CD4-positive, alpha-beta T cell treated with Interleukin-10 for 1 hour (primary cell): ENCODE data around the gene METTL16.
"Not testable (repeated sequence)": the region's sequence is repeated elsewhere in the genome, so short reads cannot be mapped to it uniquely, and the experiment has no call there.

Experiments used
- DNase-seq: peaks from one replicate; pipeline ENCODE4 v3.0.0-alpha.2; 2020

The METTL16 gene

DNA sequence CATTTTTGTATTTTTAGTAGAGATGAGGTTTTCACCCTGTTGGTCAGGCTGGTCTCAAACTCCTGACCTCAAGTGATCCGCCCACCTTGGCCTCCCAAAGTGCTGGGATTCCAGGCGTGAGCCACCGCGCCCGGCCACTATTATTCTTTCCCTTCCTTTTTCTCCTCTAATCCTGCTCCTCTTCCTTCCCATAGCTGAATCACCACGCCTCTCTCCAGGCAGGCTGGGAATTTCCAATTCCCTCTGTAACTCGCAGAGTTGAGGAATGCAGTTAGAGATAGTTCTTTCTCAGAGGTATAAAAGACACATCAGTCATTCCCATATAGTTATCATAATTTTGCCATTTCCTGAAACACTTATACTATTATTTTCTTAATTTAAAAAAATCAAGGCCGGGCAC, 11.2 kb downstream of the METTL16 start:
- DNase-seq = no peak

DNA sequence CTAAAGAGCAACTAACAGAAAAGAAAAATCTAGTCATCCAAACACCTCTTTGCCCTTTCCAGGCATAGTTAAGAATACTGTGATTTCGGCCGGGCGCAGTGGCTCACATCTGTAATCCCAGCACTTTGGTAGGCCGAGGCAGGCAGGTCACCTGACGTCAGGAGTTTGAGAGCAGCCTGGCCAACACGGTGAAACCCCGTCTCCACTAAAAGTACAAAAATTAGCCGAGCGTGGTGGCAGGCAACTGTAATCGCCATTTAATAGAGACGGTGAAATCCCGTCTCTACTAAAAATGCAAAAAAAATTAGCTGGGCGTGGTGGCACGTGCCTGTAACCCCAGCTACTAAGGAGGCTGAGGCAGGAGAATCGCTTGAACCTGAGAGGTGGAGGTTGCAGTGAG, 22.4 kb downstream of the METTL16 start:
- DNase-seq = not testable (repeated sequence)

DNA sequence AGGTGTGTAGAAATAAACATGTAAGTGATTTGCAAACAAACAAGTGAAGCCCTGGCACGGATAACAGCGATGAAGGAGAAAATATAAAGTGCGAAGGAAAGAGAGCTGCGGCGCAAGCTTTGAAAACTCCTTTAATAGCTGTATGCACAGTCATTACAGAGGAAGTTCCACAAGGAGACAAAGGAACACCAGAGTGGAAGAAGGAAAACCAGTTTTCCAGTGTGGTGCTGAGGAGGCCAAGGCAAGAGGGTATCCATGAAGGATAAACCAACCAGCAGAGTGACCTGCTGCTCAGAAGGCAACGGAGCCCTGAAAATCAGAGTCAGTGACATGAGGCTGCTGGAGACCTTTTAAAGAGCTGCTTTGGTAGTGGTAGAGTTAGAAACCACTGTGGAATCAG, 24.4 kb downstream of the METTL16 start:
- no peak for DNase-seq

DNA sequence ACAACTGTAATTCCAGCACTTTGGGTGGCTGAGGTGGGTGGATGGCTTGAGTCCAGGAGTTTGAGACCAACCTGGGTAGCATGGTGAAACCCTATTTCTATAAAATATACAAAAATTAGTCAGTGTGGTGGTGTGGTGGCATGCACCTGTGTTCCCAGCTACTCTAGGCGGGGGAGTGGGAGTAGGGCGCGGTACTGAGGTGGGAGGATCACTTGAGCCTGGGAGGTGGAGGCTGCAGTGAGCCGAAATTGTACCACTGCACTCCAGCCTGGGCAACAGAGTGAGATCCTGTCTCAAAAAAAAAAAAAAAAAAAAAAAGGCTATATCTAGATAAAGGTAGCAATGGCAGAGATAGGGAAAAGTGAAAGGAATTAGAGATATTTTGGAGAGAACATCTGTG, 25.0 kb downstream of the METTL16 start:
- not testable (repeated sequence) for DNase-seq

DNA sequence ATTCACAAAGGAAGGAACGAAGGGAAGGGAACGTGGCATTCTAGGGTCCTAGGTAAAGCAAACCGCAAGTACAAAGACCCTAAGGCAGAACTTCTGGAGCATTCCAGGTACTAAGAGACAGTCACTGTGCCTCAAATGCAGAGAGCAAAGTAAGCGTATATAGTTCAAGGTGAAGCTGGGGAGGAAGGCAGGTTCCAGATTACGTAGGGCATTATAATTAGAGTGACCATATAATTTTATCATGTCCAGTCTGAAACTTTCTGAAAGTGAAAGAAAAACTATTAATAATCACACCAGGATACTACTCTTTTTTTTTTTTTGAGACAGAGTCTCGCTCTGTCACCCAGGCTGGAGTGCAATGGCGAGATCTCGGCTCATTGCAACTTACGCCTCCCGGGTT, 25.7 kb downstream of the METTL16 start:
- no peak for DNase-seq

DNA sequence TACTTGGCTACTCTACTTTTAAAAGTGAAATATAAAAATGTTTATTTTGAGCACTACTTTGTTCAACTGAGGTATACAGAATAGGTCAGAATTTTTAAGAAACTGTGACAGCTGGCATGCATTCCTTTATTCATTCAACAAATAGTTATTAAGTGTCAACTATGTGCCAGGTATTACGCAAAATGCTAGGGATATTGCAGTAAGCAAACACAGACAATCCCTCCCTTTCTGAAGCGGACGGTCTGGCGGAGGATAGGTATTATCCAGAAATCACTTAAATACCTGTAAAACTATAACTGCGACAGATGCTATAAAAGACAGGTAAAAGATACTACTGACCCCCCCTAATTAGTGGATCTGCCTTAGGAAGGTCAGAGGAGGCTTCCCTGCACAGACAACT, 26.1 kb downstream of the METTL16 start:
- no peak for DNase-seq

DNA sequence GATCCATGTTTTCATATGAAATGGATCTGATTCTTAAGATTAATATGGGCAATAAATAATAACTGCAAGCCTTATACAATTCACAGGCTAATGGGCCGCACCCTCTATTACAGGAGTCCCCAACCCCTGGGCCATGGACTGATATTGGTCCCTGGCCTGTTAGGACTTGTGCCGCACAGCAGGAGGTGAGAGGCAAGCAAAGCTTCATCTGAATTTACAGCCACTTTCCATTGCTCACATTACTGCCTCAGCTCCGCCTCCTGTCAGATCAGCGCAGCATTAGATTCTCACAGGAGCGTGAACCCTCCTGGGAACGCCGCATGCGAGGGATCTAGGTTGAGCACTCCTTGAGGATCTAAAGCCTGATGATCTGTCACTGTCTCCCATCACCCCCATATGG, 26.8 kb downstream of the METTL16 start:
- DNase-seq = no peak

DNA sequence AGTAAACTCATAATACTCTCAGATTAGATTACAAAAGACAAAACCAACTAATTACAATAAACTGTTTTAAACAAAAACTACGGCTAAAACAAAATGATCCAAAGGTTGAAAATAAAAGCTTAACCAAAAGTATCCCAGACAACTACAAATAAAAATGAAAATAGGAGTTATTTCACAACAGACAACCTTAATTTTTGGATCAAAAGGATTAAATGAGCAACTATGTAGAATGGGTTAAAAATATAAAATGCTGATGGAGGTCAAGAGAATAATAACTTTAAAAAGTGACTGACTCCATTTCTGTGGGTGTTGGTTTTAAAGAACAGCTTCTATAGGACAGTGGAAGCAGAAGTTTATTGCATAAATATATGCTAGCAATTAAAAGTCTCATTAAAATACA, 28.6 kb downstream of the METTL16 start:
- DNase-seq = no peak

DNA sequence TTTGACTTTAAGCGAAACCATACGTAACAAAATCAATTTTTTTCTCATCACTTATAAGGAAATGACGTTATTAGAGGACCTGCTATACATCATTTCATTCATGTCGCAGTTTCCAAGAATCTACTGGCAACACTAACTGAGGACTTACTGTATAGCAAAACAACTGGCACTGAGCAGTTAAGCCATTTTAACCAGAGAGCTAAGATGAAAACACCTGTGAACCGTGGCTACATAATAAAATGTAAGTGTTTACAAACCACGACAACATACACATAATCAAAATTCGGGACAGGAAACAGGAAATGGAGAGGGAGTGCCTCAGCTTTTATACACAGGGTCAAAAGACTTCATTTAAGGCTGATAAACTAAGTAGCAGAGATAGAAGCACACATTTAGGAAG, 29.5 kb downstream of the METTL16 start:
- peak; percentile 61 for DNase-seq

DNA sequence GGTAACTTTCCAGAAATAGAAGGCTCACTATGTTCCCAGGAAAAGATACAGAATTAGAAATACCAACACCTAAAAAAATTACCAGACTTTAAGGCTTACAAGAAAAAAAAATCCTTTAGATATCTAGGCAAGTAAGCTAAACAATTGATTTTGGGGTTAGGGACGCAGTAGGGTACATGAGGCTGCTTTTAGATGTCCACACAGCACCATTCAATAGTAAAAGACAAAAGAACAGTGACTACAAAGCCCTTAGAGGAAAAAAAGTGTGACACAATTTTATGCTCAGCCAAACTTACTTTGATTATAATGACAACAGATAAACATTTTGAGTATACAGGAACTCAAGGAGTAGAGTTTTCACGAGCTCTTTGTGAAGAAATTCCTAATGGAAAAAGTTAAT, 29.9 kb downstream of the METTL16 start:
- no peak for DNase-seq

DNA sequence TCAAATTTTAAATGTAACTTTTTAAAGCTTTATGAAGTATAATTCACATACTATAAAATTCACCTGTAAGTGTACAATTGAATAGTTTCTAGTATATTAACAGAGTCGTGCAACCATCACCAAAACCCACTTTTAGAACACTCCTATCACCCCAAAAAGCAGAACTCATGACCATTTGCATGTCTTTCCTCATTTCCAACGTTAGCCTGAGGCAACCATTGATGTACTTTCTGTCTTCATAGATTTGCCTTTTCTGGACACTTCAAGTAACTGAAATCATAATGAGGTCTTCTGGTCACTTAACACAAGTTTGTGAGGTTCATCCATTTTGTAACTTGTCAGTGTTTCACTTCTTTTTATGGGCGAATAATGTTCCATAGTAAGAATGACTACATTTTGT, 33.2 kb downstream of the METTL16 start:
- DNase-seq = no peak

DNA sequence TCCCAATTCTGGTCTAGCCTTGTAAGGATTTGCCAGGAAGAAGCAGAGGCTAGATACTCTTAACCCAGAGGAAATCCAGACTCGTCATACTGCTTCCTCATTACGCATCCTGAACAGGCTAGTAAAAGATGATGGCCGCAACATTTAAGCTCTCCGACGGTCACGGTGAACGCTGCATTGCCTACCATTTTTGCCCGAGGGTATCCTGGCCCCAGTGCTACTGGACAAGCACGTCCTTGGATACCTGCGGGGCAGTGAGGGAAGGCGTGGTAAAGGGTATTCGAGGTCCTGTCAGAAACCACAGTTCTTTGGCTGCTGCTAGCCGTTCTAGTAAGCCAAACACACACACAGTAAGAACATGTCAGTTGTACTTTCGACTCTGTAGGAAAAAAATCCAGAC, 36.6 kb downstream of the METTL16 start:
- DNase-seq = no peak

DNA sequence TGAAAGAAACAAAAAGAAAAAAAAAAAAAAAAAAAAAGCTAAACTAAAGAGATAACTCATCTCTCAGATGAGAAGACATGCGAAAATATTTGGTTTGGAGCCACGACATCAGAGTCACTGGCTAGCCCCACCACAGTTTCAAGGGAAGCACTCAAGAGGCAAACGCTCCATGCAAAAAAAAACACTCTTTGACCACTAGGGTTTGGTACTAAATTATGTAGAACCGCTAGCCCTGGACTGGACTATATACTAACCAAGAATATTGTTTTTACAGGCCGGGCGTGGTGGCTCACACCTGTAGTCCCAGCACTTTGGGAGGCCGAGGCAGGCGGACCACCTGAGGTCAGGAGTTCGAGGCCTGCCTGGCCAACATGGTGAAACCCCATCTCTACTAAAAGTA, 37.3 kb downstream of the METTL16 start:
- DNase-seq = no peak

DNA sequence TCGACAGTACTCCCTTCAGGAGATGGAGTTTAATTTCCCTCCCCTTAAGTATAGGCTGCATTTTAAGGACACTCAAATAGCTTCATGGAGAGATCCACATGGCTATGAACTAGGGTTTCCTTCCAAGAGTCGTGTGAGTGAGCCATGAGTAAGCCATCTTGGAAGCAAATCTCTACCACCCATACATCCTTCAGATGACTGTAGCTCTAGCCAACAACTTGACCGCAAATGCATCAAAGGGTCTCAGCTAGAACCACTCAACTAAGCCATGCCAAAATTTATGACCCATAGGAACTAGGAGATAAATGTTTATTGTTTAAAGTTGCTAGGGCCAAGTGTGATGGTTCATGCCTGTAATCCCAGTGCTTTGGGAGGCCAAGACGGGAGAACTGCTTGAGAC, 43.4 kb downstream of the METTL16 start:
- DNase-seq = no peak

DNA sequence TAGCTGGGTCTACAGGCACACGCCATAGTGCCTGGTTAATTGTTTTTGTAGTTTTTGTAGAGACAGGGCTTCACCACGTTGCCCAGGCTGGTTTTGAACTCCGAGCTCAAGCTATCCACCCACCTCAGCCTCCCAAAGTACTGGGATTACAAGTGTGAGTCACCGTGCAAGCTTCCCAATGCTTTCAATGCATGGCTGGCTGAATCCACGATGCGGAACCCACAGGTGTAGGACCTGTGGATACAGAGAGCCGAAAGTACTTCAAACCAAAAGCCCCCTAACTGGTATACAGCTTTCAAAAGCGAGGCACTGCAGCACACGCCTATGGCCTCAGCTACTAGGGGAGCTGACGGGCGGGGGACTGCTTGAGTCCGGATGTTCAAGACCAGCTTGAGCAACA, 44.8 kb downstream of the METTL16 start:
- DNase-seq = no peak

DNA sequence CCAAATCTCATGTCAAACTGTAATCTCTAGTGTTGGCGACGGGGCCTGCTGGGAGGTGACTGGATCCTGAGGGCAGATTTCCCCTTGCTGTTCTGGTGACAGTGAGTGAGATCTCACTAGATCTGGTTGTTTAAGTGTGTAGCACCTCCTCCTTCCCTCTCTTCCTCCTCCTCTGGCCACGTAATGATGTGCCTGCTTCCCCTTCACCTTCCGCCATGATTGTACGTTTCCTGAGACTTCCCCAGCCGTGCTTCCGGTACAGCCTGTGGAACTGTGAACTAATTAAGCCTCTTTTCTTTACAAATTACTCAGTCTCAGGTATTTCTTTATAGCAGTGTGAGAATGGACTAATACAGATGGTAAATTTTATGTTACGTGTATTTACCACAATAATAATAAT, 49.2 kb downstream of the METTL16 start:
- no peak for DNase-seq

DNA sequence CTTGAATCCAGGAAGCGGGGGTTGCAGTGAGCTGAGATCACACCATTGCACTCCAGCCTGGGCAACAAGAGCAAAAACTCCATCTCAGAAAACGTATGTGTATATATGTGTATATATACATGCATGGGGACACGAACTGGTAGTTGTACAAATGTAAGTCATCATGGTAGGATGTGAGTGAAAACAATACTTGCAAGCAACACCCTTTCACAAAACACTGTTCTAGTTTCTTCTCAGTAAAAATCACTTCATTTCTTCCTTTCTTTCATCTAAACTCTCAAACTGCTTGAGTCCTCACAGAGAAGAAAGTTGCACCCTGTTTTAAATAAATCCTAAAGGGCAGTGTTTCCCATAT, 51.8 kb downstream of the METTL16 start:
- DNase-seq = no peak

DNA sequence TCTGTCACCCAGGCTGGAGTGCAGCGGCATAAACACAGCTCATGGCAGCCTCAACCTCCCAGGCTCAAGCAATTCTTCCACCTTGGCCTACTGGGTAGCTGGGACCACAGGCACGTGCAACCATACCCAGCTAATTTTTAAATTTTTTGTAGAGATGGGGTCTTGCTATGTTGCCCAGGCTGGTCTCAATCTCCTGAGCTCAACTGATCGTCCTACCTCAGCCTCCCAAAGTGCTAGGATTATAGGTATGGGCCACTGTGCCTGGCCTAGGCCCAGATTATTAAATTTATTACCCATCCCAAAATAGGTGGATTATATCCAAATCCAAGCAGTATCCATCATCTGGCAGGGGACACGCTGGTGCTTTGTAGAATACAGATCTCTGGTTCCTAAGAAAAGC, 53.8 kb downstream of the METTL16 start:
- no peak for DNase-seq

DNA sequence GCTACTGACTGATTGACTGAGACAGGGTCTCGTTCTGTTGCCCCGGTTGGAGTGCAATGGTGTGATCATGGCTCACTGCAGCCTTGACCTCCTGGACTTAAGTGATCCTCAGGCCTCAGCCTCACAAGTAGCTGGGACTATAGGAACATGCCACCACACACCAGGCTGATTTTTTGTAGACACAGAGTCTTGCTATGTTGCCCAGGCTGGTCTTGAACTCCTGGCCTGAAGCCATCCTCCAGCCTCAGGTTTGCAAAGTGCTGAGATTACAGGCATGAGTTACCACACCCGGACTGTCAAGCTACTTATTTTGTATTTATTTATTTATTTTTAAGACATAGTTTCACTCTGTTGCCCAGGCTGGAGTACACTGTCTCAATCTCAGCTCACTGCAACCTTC, 55.2 kb downstream of the METTL16 start:
- DNase-seq = no peak

DNA sequence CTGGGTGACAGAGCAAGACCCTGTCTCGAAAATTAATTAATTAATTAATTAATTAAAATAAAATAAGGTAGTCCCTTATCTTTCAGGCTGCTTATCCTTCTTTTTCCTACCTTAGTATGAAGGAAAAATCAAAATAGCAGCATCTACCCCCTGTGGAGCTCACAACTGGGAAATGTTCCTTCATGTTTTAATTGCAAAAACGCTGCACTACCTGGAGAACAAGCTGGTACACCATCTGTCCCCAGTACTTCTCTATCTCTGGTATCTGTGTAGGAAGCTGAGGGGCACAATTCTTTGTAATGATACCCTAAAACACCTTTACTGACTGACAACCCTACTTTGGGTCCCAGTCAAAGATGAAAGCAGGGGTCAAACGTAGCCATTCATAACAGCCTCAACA, 55.7 kb downstream of the METTL16 start:
- no peak for DNase-seq

DNA sequence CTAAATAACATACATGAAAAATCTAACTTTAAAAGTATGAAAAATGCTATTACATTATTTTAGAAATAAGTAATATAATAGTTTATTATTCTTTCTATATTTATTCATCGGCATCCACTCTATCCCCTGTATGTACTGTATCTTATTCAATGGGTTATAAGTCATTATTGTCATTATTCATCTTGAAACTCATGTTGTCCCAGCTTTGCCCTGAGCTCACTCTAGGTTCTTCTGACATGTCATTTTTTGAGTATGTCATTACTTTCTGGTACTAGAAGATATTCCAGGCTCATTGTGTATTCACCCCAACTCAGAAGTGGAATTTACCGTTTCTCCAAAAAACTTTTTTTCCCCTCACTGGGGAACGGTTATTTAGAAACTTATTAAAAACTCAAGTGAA, 57.8 kb downstream of the METTL16 start:
- no peak for DNase-seq

DNA sequence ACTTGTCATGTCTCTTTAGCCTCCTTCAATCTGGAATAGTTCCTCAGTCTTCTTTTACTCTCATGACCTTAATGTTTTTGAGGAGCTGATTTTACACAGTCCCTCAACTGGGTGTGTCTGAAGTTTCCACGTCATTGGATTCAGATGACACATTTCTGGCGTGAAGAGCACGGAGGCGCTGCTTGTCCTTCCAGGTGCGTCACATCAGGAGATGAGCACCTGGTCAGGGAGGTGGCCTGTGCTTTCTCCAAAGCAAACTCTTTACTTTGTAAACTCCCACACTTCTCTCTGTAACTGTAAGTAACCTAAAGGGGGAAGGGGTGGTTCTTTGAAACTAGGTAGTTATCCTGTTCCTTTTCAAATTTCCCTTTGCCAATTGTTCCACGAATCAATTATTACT, 58.4 kb downstream of the METTL16 start:
- no peak for DNase-seq

DNA sequence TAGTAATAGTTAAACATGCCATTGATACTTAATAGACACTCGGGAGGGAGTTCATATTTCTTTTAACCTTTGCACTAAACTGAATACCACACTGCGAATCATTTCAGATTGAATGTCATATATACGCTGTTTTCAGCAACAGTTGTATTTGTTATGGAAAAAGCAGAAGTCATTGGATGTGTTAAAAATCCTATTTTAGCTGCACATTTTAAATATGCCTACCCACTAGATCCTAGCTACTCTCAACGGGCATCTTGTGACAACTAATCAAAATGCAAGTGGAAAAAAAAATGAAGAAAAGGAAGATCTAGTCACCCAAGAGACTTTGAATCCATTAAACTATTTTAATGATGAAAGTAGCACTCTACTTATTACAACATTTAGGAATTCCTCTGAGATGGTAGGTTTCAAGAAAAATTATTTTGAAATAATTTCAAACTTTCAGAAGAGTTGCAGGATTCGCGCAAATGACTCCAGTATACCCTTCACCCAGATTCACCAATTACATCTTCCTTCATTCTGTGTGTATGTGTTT, 59.4 kb downstream of the METTL16 start:
- DNase-seq = no peak

DNA sequence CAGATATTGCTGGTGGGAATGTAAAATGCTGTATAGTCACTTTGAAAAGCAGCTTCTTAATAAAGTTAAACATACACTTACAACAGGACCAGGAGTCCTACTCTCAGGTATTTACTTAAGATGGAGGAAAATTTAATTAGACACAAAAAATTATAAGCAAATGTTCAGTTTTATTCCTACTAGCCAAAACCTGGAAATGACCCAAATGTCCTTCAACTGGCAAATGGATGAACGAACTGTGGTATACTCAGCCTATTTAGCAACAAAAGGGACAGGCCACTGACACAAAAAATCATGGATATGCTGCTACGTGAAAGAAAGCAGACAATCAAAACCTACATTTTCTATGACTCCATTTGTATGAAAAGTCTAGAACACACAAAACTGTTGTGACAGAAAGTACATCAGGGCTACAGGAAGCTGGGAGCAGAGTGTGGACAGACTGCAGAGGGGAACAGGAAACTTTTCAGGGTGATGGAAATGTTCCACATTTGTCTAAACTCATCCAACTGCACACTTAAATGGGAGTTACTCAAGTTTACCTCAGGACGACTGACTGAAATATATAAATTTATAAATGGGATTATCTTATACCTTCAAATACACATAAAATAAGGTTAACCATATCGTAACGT, 61.6 kb downstream of the METTL16 start:
- no peak for DNase-seq

DNA sequence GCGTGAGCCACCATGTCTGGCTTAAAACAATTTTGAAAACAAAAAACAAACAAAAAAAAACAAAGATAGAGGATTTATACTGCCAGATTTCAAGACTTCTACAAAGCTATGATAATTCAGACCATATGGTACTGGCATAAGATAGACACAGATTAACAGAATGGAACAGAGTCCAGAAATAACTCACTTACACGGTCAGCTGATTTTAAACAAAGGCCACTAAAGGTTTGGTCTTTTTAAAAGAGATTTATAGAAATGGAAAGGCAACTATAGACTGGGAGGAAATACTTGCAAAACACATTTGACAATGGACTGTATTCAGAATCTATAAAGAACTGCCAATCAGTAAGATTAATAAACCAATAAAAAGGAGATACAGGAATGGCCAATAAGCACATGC, 62.2 kb downstream of the METTL16 start:
- no peak for DNase-seq

DNA sequence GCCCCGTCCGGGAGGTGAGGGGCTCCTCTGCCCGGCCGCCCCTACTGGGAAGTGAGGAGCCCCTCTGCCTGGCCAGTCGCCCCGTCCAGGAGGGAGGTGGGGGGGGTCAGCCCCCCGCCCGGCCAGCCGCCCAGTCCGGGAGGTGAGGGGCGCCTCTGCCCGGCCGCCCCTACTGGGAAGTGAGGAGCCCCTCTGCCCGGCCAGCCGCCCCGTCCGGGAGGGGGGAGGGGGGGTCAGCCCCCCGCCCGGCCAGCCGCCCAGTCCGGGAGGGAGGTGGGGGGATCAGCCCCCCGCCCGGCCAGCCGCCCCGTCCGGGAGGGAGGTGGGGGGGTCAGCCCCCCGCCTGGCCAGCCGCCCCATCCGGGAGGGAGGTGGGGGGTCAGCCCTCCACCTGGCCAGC, 64.2 kb downstream of the METTL16 start:
- DNase-seq = not testable (repeated sequence)
